Mucosa of stomach (tissue), 1 donor: Measurements from ENCODE around the gene PRSS3.
"Not testable (repeated sequence)": the region's sequence is repeated elsewhere in the genome, so short reads cannot be mapped to it uniquely, and the experiment has no call there.

ENCODE experiments used
- H3K27me3 ChIP-seq: one replicate; pipeline ENCODE4 v1.7.0; 2013; ENCODE audit warnings: mild to moderate bottlenecking, low read length; ENCODE audit not compliant: control insufficient read depth, insufficient read depth
- H3K36me3 ChIP-seq: one replicate; pipeline ENCODE4 v1.7.0; 2013; ENCODE audit warnings: low read length; ENCODE audit not compliant: control insufficient read depth, insufficient read depth
- H3K4me1 ChIP-seq: one replicate; pipeline ENCODE4 v1.7.0; 2013; ENCODE audit warnings: mild to moderate bottlenecking, low read length; ENCODE audit not compliant: control insufficient read depth, insufficient read depth
- H3K4me3 ChIP-seq: one replicate; pipeline ENCODE4 v1.7.0; 2013; ENCODE audit warnings: low read length
- H3K9ac ChIP-seq: one replicate; pipeline ENCODE4 v1.7.0; 2013; ENCODE audit warnings: mild to moderate bottlenecking, low read length, moderate library complexity
- H3K9me3 ChIP-seq: one replicate; pipeline ENCODE4 v1.7.0; 2013; ENCODE audit warnings: mild to moderate bottlenecking, low read length, moderate library complexity; ENCODE audit not compliant: control insufficient read depth
- donor health status: Pancreatic carcinoma.

Gene PRSS3

DNA sequence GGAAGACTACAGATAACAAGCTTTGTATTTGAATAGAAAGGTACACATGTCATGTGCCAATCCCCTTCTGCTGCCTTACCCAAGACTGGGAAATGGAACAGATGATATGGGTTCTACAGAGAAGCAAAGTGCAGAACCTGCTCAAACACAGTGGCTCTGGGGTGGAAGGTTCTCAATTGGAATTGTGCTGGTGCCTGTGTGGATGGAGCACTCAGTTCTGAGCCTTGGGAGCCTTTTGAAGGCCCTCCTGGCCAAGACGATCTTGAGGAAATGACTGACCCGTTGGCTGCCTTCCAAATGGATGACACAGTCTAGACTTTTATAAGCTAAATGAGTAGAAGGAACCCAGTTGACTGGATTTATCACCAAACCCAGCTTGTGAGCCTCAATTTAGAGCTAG is 4.2 kb upstream of the PRSS3 start:
- Histone ChIP-seq H3K4me1 (peaks cover 4% of the 10 kb centered on the region), H3K9me3 (no peaks in the 10 kb centered on the region), H3K27me3 (peaks cover under 1% of the 10 kb centered on the region), H3K9ac (no peak overlapping the region), H3K4me3 (no peak overlapping the region), H3K36me3 (no peaks in the 10 kb centered on the region)

DNA sequence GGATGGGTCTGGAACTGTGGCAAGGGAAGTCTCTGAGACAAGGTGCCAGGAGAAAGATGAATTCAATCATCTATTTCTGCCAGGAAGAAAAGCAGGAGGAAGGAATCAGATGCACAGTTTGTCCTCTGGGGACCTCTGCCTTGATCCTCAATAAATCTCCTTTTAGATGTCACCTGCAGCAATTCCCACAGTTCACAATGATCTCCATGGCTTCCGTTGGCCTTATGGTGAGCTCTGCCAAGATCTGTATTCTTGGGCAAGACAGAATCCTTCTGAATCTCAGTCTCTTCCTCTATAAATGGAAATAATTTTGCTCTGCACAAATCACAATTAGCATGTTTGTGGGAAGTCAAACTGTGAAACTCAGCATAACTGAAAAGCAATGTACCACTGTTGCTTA is 1.9 kb upstream of the PRSS3 start:
- H3K27me3 ChIP-seq, H3K9me3 ChIP-seq, H3K36me3 ChIP-seq, H3K4me3 ChIP-seq, H3K4me1 ChIP-seq, H3K9ac ChIP-seq: not testable (repeated sequence)

DNA sequence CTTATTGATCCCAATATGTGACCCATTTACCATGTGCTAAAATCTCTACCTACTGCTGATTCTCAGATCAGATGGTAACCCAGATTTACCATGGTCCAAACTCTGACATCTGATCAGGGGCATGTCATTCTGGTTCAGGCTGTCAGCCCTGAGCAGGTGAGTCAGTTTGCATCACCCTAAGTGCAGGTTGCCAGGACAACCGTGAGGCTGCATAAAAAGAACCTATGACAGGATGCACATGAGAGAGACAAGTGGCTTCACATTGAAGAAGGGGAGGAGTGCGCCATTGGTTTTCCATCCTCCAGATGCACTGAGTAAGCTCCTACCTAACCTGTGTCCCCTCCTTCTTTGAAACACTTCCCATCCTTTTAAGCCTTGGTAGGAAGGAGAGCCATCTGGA is 801 bp upstream of the PRSS3 start:
- Histone ChIP-seq H3K36me3 (no peaks in the 10 kb centered on the region), H3K4me3 (no peak overlapping the region), H3K9ac (no peak overlapping the region), H3K4me1 (peaks cover 4% of the 10 kb centered on the region), H3K27me3 (peaks cover 2% of the 10 kb centered on the region), H3K9me3 (no peaks in the 10 kb centered on the region)

DNA sequence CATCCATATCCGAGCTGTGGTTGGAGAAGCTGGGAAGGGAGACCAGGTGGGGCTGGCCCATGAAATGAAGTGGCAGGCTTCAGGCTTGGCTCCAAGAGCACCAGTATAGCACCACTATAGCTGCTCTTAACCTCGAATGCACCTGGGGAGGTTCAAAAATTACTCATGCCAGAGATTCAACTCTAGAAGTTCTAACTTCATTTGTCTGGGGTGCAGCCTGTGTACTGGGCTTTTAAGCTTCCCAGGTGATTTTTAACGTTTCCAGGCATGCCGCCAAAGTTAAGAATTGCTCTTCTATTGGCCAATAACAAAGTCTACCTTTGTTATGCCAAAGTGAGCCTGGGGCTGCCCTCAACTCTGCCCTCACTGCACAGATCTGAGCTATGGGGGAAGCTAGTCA is 458 bp downstream of the PRSS3 start:
- Histone ChIP-seq H3K27me3 (peaks cover 2% of the 10 kb centered on the region), H3K9me3 (no peaks in the 10 kb centered on the region), H3K4me1 (peaks cover 4% of the 10 kb centered on the region), H3K36me3 (no peaks in the 10 kb centered on the region), H3K4me3 (no peak overlapping the region), H3K9ac (no peak overlapping the region)

DNA sequence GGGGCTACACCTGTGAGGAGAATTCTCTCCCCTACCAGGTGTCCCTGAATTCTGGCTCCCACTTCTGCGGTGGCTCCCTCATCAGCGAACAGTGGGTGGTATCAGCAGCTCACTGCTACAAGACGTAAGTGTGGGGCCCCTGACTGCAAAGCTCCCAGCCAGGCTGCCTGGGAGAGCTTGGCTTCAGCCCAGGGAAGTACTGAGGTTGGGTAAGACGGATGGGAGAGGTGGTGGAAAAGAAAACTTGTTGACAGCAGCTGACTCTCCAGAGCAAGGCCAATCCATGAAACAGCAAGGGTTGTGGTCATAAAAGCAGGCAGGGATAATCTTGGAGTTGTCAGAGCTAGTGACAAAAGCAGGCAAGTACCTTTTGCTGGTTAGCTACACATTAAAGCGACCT is 1.3 kb downstream of the PRSS3 start:
- H3K36me3 ChIP-seq, H3K27me3 ChIP-seq, H3K9ac ChIP-seq, H3K4me1 ChIP-seq, H3K4me3 ChIP-seq, H3K9me3 ChIP-seq: not testable (repeated sequence)

DNA sequence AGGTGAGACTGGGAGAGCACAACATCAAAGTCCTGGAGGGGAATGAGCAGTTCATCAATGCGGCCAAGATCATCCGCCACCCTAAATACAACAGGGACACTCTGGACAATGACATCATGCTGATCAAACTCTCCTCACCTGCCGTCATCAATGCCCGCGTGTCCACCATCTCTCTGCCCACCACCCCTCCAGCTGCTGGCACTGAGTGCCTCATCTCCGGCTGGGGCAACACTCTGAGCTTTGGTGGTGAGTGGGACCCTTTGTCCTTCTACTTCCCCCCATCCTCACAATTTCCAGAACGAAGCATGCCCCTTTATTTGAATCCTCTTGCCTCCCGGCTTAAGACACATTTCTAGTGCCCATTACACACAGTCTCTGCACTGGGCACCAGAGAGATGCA is 2.5 kb downstream of the PRSS3 start:
- peaks cover 4% of the 10 kb centered on the region for H3K4me1 ChIP-seq
- H3K27me3 ChIP-seq = peaks cover 2% of the 10 kb centered on the region
- no peak overlapping the region for H3K4me3 ChIP-seq
- H3K9ac ChIP-seq = no peak overlapping the region
- no peaks in the 10 kb centered on the region for H3K36me3 ChIP-seq
- no peaks in the 10 kb centered on the region for H3K9me3 ChIP-seq

DNA sequence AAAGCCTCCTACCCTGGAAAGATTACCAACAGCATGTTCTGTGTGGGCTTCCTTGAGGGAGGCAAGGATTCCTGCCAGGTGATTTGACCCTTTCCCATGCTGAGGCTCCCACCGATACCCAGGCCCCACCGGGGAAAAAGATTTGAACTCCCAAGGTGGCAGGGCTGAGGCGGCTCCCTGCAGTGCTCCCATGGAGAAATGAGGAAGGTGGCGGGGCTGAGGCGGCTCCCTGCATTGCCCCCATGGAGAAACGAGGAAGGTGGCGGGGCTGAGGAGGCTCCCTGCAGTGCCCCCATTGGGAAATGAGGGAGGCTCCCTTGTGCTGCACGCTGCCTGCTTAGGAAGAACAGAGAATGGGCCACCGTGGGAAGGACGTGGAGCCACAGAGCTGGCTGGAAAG is 3.2 kb downstream of the PRSS3 start:
- Histone ChIP-seq H3K36me3 (no peaks in the 10 kb centered on the region), H3K27me3 (peaks cover 2% of the 10 kb centered on the region), H3K9me3 (no peaks in the 10 kb centered on the region), H3K9ac (no peak overlapping the region), H3K4me1 (peaks cover 4% of the 10 kb centered on the region), H3K4me3 (no peak overlapping the region)

DNA sequence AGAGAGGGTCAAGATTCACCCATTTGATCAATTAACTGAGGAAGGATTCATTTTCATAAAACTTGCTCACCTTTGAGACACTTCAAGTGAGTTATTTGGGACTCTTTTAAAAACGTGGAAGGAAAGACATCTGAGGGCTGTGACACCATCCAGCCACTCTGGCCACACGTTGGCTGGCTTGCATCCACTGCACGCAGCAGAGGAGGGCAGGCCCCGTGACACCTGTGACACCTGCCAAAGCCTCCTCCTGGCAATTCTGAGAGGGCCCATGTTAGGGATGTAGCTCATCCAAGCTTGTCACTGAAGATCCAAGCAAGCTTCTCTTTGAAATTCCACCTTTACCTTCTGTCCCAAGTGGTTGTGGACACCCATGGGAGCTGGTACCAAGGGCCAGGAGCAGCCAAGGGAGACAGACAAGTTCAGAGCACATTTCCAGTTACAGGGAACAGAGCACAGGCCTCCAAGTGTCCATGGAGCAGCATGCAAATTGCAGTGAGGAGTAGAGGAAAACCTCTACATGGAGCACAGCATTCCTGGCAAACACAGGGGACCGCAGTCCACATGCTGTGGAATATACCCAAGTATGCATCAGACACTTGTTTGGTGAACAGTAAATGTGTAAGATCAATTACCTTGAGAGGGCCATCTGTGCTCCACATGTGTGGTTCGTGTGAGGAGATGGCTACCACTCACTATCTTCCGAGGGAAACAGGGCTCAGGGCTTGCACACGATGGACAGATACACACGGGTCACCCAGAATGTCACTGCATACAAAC is 4.8 kb downstream of the PRSS3 start:
- Histone ChIP-seq H3K4me3 (no peak overlapping the region), H3K27me3 (peaks cover 2% of the 10 kb centered on the region), H3K9ac (no peak overlapping the region), H3K4me1 (no peaks in the 10 kb centered on the region), H3K9me3 (no peaks in the 10 kb centered on the region), H3K36me3 (no peaks in the 10 kb centered on the region)

DNA sequence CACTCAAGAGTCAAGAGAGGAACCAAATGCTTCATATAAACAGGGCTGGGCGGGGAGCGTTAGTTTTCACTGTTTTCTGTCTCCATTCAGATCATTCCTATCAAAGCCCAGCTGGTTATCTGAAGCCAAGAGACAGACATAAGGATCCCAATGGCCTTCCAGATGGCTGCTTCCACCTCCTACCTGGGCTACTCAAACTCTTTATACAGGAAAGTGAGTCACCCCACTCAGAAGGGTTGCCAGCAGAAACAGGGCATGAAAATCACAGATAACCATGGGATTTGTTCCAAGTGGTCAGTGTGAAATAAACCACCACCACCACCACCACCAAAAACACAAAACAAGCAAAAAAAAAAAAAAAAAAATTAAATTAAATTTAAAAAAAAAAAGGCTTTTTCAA is 5.5 kb downstream of the PRSS3 start:
- H3K27me3 ChIP-seq = peaks cover 2% of the 10 kb centered on the region
- no peaks in the 10 kb centered on the region for H3K36me3 ChIP-seq
- H3K9ac ChIP-seq = no peak overlapping the region
- H3K4me3 ChIP-seq = no peak overlapping the region
- H3K9me3 ChIP-seq = no peaks in the 10 kb centered on the region
- H3K4me1 ChIP-seq = no peaks in the 10 kb centered on the region

DNA sequence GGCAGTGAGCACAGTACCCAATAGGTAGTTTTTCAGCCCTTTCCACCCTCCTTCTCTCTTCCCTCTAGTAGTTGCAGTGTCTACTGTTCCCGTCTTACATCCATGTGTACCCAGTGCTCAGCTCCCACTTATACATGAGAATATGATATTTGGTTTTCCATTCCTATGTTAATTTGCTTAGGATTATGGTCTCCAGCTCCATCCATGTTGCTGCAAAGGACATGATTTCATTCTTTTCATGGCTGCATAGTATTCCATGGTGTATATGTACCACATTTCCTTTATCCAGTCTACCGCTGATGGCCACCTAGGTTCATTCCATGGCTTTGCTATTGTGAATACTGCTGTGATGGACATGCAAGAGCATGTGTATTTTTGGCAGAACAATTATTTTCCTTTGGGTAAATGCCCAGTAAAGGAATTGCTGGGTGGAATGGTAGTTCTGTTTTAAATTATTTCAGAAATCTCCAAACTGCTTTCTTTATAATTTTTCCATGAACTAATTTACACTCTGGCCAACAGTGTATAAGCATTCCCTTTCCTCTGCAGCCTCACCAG is 6.7 kb downstream of the PRSS3 start:
- not testable (repeated sequence) for H3K4me1 ChIP-seq

DNA sequence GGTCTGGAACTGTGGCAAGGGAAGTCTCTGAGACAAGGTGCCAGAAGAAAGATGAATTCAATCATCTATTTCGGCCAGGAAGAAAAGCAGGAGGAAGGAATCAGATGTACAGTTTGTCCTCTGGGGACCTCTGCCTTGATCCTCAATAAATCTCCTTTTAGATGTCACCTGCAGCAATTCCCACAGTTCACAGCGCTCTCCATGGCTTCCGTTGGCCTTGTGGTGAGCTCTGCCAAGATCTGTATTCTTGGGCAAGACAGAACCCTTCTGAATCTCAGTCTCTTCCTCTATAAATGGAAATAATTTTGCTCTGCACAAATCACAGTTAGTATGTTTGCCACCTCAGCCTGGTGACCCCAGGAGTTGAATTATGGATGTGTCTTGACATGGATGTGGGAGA is 8.8 kb downstream of the PRSS3 start:
- H3K9me3 ChIP-seq, H3K4me1 ChIP-seq, H3K4me3 ChIP-seq, H3K27me3 ChIP-seq, H3K36me3 ChIP-seq, H3K9ac ChIP-seq: not testable (repeated sequence)

More for the DNA sequence above, 6.7 kb downstream of the PRSS3 start:
- not testable (repeated sequence) for H3K36me3 ChIP-seq, H3K4me3 ChIP-seq, H3K9ac ChIP-seq, H3K27me3 ChIP-seq, H3K9me3 ChIP-seq

DNA sequence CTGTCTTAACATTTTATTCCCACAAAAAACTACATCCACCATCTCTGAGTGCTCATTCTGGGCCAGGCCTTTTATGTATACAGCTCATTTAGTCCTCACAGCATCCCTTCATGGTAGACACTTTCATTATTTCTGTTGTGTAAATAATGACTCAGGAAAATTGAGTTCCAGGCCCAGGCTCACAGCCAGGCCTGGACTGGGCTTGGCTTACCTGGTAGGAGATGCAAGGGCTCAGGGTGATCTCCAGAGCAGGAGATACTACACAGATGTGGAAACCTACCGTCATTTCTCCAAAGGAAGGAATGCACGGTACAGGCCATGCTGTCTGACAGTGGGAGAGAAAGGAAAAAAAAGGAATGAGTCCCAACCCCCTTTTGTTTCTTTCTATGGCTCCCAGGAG is 11.8 kb downstream of the PRSS3 start:
- not testable (repeated sequence) for H3K36me3 ChIP-seq, H3K4me1 ChIP-seq, H3K27me3 ChIP-seq, H3K9ac ChIP-seq, H3K4me3 ChIP-seq, H3K9me3 ChIP-seq

DNA sequence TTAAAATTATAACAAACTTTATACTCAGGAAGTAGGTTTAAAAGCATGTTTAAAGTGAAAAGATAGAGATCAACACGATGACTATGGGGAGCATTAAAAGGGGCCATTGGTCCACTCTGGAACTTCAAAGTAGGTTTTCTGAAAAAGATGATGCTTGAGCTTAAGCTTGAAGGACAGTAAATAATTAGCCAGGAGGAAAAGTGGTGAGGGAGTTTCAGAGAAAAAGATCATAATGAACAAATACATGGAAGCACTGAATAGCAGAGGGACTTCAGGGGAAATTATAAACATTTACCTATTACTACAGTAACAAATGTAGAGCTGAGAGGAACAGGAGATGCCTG is 13.6 kb downstream of the PRSS3 start:
- not testable (repeated sequence) for H3K4me1 ChIP-seq, H3K9ac ChIP-seq, H3K9me3 ChIP-seq, H3K36me3 ChIP-seq, H3K27me3 ChIP-seq, H3K4me3 ChIP-seq
